Measurements from ENCODE around the gene ZSCAN21.

DNA sequence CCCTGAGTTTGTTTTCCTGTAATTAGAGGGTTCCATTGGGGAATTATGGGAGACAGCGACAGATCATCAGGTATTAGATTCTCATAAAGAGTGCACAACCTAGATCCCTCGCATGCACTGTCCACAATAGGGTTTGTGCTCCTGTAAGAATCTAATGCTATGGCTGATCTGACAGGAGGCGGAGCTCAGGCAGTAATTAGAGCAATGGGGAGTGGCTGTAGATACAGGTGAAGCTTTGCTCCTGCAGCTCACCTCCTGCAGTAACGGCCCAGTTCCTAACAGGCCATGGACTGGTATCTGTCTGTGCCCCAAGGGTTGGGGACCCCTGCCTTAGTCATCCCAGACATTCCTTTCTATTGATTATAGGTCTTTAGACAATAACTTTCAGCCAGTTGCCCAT is 894 bp upstream of the ZSCAN21 start:
- TF ChIP-seq REST (IDR thresholded peaks at IDR 0.05; ENCODE audit: insufficient read depth in 1 of 2, low read depth in 2 of 2, low read length in 2 of 2): no peak
- no peak for TF ChIP-seq POLR2AphosphoS5 (IDR thresholded peaks at IDR 0.05; ENCODE audit: low read depth, low read length)
- no peak for TF ChIP-seq SIN3A (IDR thresholded peaks at IDR 0.05; ENCODE audit: borderline replicate concordance, insufficient read depth, low read length)

Measured in PFSK-1 (cell line).